Measurements from ENCODE around the gene SMYD2.

SMYD2 gene

DNA sequence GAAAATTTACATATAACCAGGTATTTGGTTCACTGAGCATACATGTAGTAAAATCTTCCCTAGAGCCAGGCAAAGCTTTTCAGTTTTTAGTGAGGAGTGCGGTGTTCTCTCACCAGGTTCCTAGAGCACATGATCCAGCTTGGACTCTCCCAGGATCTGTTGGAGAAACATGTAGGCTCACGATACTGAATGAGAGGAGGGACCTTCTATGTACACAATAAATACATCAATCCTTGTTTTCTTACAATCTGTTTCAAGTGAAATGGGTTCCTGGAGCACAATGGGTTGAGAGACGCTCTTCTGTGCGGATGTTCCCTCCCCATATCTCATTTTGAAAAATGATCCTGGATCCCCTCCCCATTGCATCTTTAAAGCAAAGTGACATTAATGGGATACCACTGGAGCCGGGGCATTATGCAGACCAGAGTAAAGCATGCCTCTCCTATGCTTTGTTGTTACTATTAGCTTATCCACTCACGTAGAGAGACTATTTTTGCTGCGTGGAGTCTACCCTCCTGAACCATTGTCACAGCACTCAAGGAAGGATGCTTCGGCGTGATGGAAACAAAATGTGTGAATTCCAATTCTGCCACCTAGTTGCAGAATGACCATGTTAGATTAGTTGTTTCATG is 19.3 kb downstream of the SMYD2 start:
- no peak for DNase-seq (ENCODE audit: low read depth, low spot score)

DNA sequence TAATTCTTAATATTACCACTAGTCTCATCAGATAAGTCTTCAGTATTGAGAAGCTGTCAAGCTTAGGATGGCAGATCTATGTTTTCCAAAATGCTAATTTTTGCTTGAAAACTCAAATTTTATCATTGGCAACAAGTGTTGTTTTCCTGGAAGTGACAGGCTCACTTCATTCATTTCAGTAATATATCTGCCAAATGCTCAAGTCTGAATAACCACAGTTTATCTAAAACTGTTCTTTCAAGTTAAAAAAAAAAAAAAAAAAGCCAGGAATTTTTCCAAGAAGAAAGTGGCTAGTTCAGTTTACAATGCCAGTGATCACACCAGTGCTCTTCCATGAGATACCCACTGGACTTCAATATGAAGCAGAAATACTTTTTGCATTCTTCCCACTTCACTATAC is 20.6 kb downstream of the SMYD2 start:
- no peak for DNase-seq (ENCODE audit: low read depth, low spot score)

GRCh38 chr1:214303141-214303930 is 22.4 kb downstream of the SMYD2 start:
- no peak for DNase-seq (ENCODE audit: low read depth, low spot score)

DNA sequence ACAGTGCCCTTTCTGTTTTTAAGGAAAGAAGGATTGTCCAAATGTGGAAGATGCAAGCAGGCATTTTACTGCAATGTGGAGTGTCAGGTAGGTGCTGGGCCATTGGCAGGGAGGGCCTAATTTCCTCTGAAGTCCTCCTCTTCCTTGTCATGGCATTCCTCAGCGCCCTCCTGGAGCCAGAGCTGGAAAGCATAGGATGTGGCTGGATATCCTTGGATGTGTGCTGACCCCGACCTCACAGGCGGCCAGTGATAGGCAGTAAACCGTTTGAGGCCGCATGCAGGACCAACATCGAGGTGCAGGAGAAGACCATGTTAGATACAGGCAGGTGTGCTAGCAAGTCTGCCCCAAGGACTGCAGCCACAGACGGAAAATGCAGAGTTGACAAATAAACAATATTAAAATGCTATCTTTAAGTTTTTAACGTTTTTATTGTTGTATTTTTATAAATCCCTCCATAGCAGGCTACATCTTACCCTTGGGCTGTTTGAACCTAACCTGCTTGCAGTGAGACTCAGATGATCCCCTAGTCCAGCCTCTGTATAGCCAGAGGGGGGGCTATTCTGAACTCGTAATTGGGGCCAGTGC is 24.3 kb downstream of the SMYD2 start:
- DNase-seq (ENCODE audit: low read depth, low spot score) = no peak

GRCh38 chr1:214306269-214306668 is 25.3 kb downstream of the SMYD2 start:
- no peak for DNase-seq (ENCODE audit: low read depth, low spot score)

- DNase-seq (ENCODE audit: low read depth, low spot score) = no peak
Measured at GRCh38 chr1:214310010-214310409, 29.1 kb downstream of the SMYD2 start.

DNA sequence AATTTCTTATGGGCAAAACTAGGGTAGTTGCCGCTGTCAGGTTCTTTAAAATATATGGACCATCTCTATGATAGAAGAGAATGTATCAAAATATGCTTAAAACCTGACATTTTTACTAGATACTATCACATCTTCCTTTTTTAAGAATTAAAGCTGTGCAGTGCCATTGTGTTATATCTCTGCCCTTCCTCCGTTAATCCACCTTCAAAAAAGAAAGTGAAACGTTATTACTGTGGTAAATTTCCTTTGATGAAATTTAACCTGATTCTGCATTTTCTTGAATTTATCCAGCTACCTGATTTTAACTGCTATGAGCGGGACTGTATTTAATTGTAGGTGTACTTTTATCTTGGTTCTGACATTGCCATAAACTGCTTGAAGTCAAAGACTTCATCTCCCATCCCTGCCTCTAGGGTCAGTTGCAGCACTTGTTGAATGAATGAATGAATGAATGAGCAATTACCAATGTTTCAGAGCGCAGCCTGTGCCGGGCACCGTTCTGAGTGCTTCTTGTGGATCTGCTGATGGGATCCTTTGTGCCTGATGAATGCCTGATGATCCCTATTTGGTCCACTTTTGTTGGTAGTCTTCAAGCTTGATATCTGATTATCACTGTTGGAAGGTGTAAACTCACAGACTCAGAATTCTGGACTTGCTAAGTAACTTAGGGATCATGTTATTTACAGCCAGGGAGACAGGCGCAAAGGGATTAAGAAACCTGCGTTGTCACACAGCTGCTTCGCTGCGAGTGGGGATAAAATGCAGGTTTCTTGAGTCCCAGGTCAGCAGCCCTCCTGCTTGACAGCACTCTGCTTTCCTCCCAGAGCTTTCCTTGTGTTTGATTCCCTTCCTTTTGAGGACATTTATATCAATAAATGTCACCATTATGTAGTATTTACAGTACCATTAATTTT is 30.1 kb downstream of the SMYD2 start:
- DNase-seq (ENCODE audit: low read depth, low spot score) = no peak

DNA sequence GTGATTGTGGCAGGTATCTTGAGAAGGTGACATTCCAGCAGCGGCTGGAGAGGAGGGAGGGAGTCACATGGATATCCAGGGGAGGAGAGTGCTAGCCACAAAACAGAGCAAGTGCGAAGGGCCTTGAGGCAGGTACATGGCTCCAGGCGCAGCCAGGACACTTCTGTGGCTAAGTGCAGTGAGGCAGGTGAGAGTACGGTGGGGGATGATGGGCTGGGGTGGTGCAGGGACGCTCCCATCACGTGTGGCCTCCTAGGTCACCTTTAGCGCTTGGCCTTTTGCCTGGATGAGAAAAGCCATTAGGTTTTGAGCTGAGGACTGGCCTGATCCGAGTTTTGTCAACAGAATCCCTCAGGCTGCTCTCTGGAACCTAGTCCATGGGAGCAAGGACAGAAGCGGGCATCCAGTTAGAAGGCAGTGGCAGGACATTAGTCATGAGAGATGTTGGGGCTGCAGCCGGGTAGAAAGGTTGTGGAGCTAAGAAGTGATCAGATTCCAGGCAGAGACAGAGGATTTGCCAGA is 31.6 kb downstream of the SMYD2 start:
- DNase-seq (ENCODE audit: low read depth, low spot score) = no peak

- DNase-seq (ENCODE audit: low read depth, low spot score) = no peak
Measured at GRCh38 chr1:214314178-214314843, 33.4 kb downstream of the SMYD2 start.

- no peak for DNase-seq (ENCODE audit: low read depth, low spot score)
Measured at GRCh38 chr1:214316593-214316992, 35.6 kb downstream of the SMYD2 start.

- no peak for DNase-seq (ENCODE audit: low read depth, low spot score)
Measured at GRCh38 chr1:214317300-214317699, 36.3 kb downstream of the SMYD2 start.

- DNase-seq (ENCODE audit: low read depth, low spot score) = no peak
Measured at GRCh38 chr1:214317734-214318133, 36.8 kb downstream of the SMYD2 start.

GRCh38 chr1:214318356-214318755 is 37.4 kb downstream of the SMYD2 start:
- DNase-seq (ENCODE audit: low read depth, low spot score) = no peak

GRCh38 chr1:214318956-214319736 is 38.2 kb downstream of the SMYD2 start:
- no peak for DNase-seq (ENCODE audit: low read depth, low spot score)

DNA sequence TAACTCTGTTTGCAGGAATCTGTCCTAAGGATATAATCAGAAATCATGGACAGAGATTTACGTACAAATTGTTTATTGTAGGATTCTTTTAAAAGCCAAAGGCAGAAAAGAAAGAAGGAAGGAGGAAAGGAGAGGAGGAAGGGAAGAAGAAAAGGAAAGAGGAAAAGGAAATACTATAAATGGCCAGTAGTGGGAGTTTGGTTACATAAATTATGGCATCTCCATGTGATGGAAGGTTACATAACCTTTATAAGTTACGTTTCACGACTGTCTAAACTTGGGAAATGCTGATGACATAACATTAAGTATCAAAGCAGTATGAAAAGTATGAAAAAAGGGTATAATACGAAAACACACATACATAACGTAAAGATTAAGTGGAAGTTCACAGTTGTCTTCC is 39.0 kb downstream of the SMYD2 start:
- DNase-seq (ENCODE audit: low read depth, low spot score) = no peak

DNA sequence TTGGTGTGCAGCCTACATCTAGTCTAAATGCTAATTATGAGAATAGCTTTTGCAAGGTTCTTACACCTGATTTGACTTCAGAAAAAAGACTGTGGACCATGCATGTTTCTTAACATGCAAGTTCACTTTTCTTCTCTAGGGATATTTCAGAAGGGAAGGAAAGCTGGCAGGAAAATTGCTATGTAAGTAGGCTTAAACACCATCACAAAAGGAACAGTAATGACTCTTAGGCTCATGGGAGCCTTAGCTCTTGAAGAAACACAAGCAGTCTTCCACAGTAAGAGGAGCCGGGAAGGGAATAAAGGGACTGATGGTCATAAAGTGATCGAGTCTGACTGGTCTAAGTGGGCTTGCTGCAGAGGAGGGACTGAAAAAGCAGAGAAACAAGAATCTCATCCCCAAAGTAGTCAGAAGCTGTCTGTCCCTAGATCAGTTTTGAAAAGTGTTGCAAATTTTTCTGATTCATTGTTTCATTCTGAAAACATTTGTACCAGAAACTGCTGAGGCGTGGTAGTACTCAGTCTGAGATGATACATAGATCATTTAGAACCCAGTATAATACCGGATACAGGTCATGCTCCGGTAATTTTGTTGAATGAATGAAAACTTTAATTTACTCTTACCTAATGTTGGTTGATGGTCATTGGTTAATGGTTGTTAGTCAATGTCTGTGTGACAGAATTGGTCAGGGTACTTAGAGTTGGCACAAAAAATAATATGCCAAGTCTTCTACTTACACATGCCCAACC is 40.9 kb downstream of the SMYD2 start:
- DNase-seq (ENCODE audit: low read depth, low spot score) = no peak

- no peak for DNase-seq (ENCODE audit: low read depth, low spot score)
Measured at GRCh38 chr1:214324896-214325800, 44.2 kb downstream of the SMYD2 start.

DNA sequence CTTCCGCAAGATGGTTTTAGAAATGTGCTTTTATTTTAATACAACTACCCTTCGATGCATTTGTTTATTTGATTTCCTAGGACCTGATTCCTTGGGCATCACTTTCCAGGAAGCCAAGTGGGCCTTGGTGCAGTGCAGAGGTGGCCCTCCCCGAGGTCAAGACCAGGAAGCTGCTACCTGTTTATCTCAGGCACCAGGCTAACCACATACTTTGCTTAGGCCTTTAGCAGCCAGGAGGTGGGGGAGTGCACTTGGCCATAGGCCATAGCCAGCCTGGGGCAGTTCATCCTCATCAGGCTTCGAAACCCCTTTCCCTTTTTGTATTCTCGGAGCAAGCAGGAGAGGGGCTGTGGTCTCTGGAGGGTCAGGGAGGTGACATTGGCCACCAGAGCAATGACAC is 45.4 kb downstream of the SMYD2 start:
- no peak for DNase-seq (ENCODE audit: low read depth, low spot score)

DNA sequence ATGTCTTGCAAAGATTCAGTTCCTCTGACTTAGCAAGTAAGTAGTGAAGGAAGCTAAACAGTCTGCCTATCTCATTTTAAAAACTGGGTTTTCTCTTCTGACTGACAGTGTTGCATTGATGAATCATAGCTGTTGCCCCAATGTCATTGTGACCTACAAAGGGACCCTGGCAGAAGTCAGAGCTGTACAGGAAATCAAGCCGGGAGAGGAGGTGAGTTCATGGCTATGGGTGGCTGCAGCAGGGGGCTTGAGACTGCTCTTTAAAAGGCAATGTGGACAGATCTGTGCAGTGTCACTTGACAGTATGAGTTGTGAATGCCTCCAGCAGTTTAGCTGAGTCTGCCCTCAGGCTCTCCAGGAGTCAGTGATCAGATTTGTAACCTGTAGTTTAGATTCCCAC is 46.6 kb downstream of the SMYD2 start:
- DNase-seq (ENCODE audit: low read depth, low spot score) = no peak
